Astrocyte (in vitro differentiated cells and primary cell): ENCODE measurements around the gene INTS6. TPM values are rescaled to one million over a fixed set of nuclear protein-coding genes. Genes with fewer than 3 reads are reported as not detected.

Experiments used
- DNase-seq: peaks from one replicate; pipeline ENCODE4 v3.0.0-alpha.2; 2010; ENCODE audit warnings: low read depth
- FAIRE-seq: peaks from 2 replicates; lab custom pipeline; 2011; peaks lifted over from hg19 to GRCh38; lab: Jason Lieb, UNC
- H2AFZ ChIP-seq: 2 replicates; pipeline ENCODE4 v1.6.0; 2012; ENCODE audit warnings: low read depth, low read length, inconsistent platforms
- H3K27ac ChIP-seq: 2 replicates; pipeline ENCODE4 v1.5.1; 2011; ENCODE audit warnings: low read depth, low read length, inconsistent platforms
- H3K27me3 ChIP-seq: 2 replicates; pipeline ENCODE4 v1.6.0; 2011; ENCODE audit warnings: low read length, inconsistent platforms; ENCODE audit not compliant: insufficient read depth
- H3K36me3 ChIP-seq: 2 replicates; pipeline ENCODE4 v1.5.1; 2011; ENCODE audit warnings: low read length, inconsistent platforms; ENCODE audit not compliant: insufficient read depth
- H3K4me1 ChIP-seq: 2 replicates; pipeline ENCODE4 v1.5.1; 2011; ENCODE audit warnings: low read length, inconsistent platforms; ENCODE audit not compliant: insufficient read depth
- H3K4me2 ChIP-seq: 2 replicates; pipeline ENCODE4 v1.6.0; 2012; ENCODE audit warnings: low read length, inconsistent platforms
- H3K4me3 ChIP-seq: 2 replicates; pipeline ENCODE4 v1.5.1; 2011; ENCODE audit warnings: low read depth, mild to moderate bottlenecking, low read length, inconsistent platforms; ENCODE audit not compliant: insufficient read depth
- H3K79me2 ChIP-seq: 2 replicates; pipeline ENCODE4 v1.6.0; 2012; ENCODE audit warnings: mild to moderate bottlenecking, low read length, inconsistent platforms; ENCODE audit not compliant: insufficient read depth
- H3K9ac ChIP-seq: 2 replicates; pipeline ENCODE4 v1.6.0; 2012; ENCODE audit warnings: mild to moderate bottlenecking, low read length, inconsistent platforms
- H3K9me3 ChIP-seq: 2 replicates; pipeline ENCODE4 v1.5.1; 2012; ENCODE audit warnings: low read depth, mild to moderate bottlenecking, low read length, inconsistent platforms; ENCODE audit not compliant: insufficient read depth
- H4K20me1 ChIP-seq: 2 replicates; pipeline ENCODE4 v1.6.0; 2012; ENCODE audit warnings: low read length, inconsistent platforms; ENCODE audit not compliant: insufficient read depth
- H3K27ac Mint-ChIP-seq: one replicate; pipeline ENCODE4 v1.8.0; 2021; ENCODE audit warnings: mild to moderate bottlenecking, mixed read lengths; ENCODE audit not compliant: unreplicated experiment
- H3K27me3 Mint-ChIP-seq: one replicate; pipeline ENCODE4 v1.8.0; 2021; ENCODE audit warnings: low read depth, mixed read lengths; ENCODE audit not compliant: unreplicated experiment
- H3K36me3 Mint-ChIP-seq: one replicate; pipeline ENCODE4 v1.8.0; 2021; ENCODE audit warnings: low read depth, mixed read lengths; ENCODE audit not compliant: unreplicated experiment
- H3K4me1 Mint-ChIP-seq: one replicate; pipeline ENCODE4 v1.8.0; 2021; ENCODE audit warnings: low read depth, mixed read lengths; ENCODE audit not compliant: unreplicated experiment
- H3K4me3 Mint-ChIP-seq: one replicate; pipeline ENCODE4 v1.8.0; 2021; ENCODE audit warnings: mild to moderate bottlenecking, moderate library complexity, mixed read lengths; ENCODE audit not compliant: unreplicated experiment
- H3K9me3 Mint-ChIP-seq: one replicate; pipeline ENCODE4 v1.8.0; 2021; ENCODE audit warnings: mild to moderate bottlenecking, mixed read lengths; ENCODE audit not compliant: unreplicated experiment
- CTCF ChIP-seq: IDR thresholded peaks from 2 replicates; pipeline ENCODE4 v1.5.1; 2011; ENCODE audit warnings: low read depth, mild to moderate bottlenecking, inconsistent platforms, low read length, moderate library complexity; ENCODE audit not compliant: insufficient read depth
- EZH2 ChIP-seq: IDR thresholded peaks from 2 replicates; pipeline ENCODE4 v1.6.1; 2012; ENCODE audit warnings: mild to moderate bottlenecking, low read length, inconsistent platforms; ENCODE audit not compliant: insufficient read depth
- total RNA-seq: library from RNA; stranded (reverse); gene quantifications from 2 replicates; pipeline ENCODE4 v1.2.1, GENCODE V29; 2021

The INTS6 gene
- total RNA-seq, 1 donor from 2014 or later = 47.6 TPM

GRCh38 chr13:51451467-51452360, 1.1 kb downstream of the INTS6 start:
- Histone ChIP-seq H3K79me2 (peaks cover 29% of the 10 kb centered on the region), H3K27ac (peak overlapping the region; percentile 92), H3K9ac (peak overlapping the region; percentile 97), H3K4me1 (peaks cover 7% of the 10 kb centered on the region), H3K9me3 (peaks cover 6% of the 10 kb centered on the region), H3K4me2 (peak overlapping the region; percentile 87), H3K27me3 (no peaks in the 10 kb centered on the region), H4K20me1 (no peaks in the 10 kb centered on the region), H2AFZ (peak overlapping the region; percentile 1), H3K4me3 (peak overlapping the region; percentile 84), H3K36me3 (peaks cover 14% of the 10 kb centered on the region)
- Mint-ChIP-seq H3K4me3 (peak overlapping the region; percentile 92), H3K27me3 (no peaks in the 10 kb centered on the region), H3K27ac (peak overlapping the region; percentile 87), H3K9me3 (no peaks in the 10 kb centered on the region), H3K36me3 (peaks cover 6% of the 10 kb centered on the region), H3K4me1 (peaks cover 16% of the 10 kb centered on the region)
- TF ChIP-seq CTCF (no peak), EZH2 (no peak)
- no peak for FAIRE-seq
- DNase-seq = peak; percentile 41

GRCh38 chr13:51451134-51451466, 1.7 kb downstream of the INTS6 start:
- H3K36me3 Mint-ChIP-seq = peaks cover 6% of the 10 kb centered on the region
- H3K9ac ChIP-seq = peak overlapping the region; percentile 97
- H3K79me2 ChIP-seq = peaks cover 32% of the 10 kb centered on the region
- FAIRE-seq = peak; percentile 20
- peaks cover 16% of the 10 kb centered on the region for H3K4me1 Mint-ChIP-seq
- peak overlapping the region; percentile 87 for H3K4me2 ChIP-seq
- no peaks in the 10 kb centered on the region for H3K27me3 ChIP-seq
- H3K4me3 Mint-ChIP-seq = peak overlapping the region; percentile 92
- peak overlapping the region; percentile 1 for H2AFZ ChIP-seq
- peaks cover 19% of the 10 kb centered on the region for H3K36me3 ChIP-seq
- TF ChIP-seq CTCF (no peak), EZH2 (no peak)
- H3K27ac Mint-ChIP-seq = peak overlapping the region; percentile 87
- peak overlapping the region; percentile 84 for H3K4me3 ChIP-seq
- peaks cover 7% of the 10 kb centered on the region for H3K4me1 ChIP-seq
- no peaks in the 10 kb centered on the region for H4K20me1 ChIP-seq
- peak overlapping the region; percentile 92 for H3K27ac ChIP-seq
- H3K27me3 Mint-ChIP-seq = no peaks in the 10 kb centered on the region
- H3K9me3 Mint-ChIP-seq = no peaks in the 10 kb centered on the region
- peaks cover 4% of the 10 kb centered on the region for H3K9me3 ChIP-seq
- no peak for DNase-seq

- Histone ChIP-seq H3K4me1 (peaks cover 4% of the 10 kb centered on the region), H3K4me2 (peak overlapping the region; percentile 23), H3K27ac (no peak overlapping the region), H3K9me3 (no peaks in the 10 kb centered on the region), H4K20me1 (no peaks in the 10 kb centered on the region), H3K27me3 (no peaks in the 10 kb centered on the region), H3K36me3 (peaks cover 19% of the 10 kb centered on the region), H3K4me3 (no peak overlapping the region), H2AFZ (no peak overlapping the region), H3K9ac (no peak overlapping the region), H3K79me2 (peaks cover 32% of the 10 kb centered on the region)
- Mint-ChIP-seq H3K4me3 (peak overlapping the region; percentile 71), H3K4me1 (peaks cover 14% of the 10 kb centered on the region), H3K36me3 (peaks cover 4% of the 10 kb centered on the region), H3K9me3 (no peaks in the 10 kb centered on the region), H3K27ac (peak overlapping the region; percentile 4), H3K27me3 (no peaks in the 10 kb centered on the region)
- FAIRE-seq (no peak), DNase-seq (no peak)
- no peak for TF ChIP-seq CTCF
- TF ChIP-seq EZH2 = no peak
These were observed 3.8 kb downstream of the INTS6 start for GRCh38 chr13:51449018-51449417.
